ENCODE results near the gene SKP1.

The SKP1 gene

GRCh38 chr5:134128648-134128995 is 48.1 kb downstream of the SKP1 start:
- no peak for DNase-seq

- no peak for DNase-seq
Observed at GRCh38 chr5:134127988-134128647, 48.6 kb downstream of the SKP1 start.

DNA sequence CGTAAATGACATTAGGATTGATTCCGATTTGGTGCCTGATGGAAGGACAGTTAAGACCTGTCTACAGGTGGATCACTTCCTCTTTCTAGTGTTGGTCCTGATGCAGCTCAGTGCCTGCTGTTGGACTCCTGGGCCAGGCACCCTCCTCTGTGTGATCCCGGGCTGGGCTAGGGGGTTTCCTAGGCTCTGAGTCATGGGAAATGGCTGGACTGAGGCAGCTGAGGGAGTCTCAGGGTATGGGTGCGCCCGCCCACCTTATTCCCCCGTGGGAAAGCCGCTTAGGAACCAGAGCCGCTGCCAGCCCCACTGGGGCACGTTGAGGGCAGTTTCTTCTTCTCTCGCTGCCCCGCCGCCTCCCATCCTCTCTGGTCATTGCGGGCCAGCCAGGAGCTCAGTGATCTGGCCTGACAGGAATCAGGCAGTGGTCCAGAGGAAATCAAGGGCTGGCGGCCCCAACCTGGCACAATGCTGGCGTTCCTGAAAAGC is 49.3 kb downstream of the SKP1 start:
- peak; percentile 33 for DNase-seq

- no peak for DNase-seq
Observed at GRCh38 chr5:134125039-134126015, 51.4 kb downstream of the SKP1 start.

GRCh38 chr5:134124289-134125038 is 52.3 kb downstream of the SKP1 start:
- no peak for DNase-seq

- DNase-seq = no peak
Observed at GRCh38 chr5:134123360-134123759, 53.4 kb downstream of the SKP1 start.

DNA sequence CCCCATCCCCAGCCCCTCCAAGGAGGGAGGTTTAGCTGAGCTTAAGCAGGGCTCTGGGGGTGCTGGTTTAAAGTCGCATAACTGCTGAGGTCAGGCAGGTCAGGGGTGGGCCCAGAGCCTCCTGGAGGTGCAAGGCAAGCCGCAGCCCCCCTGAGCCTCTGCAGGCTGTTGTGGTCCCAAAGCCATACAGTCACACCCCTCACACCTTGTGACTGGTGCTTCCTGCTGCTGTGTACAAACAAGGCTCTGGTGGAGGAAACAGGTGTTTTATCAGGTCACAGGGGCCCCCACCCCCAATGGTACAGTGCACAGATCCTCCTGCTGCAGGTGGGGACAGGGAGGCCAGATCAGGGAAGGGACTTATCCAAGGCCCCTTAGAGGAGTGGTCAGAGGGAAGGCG is 54.2 kb downstream of the SKP1 start:
- peak; percentile 56 for DNase-seq

GRCh38 chr5:134120386-134121138 is 56.2 kb downstream of the SKP1 start:
- DNase-seq = no peak

- DNase-seq = no peak
Observed at GRCh38 chr5:134119720-134120119, 57.0 kb downstream of the SKP1 start.

DNA sequence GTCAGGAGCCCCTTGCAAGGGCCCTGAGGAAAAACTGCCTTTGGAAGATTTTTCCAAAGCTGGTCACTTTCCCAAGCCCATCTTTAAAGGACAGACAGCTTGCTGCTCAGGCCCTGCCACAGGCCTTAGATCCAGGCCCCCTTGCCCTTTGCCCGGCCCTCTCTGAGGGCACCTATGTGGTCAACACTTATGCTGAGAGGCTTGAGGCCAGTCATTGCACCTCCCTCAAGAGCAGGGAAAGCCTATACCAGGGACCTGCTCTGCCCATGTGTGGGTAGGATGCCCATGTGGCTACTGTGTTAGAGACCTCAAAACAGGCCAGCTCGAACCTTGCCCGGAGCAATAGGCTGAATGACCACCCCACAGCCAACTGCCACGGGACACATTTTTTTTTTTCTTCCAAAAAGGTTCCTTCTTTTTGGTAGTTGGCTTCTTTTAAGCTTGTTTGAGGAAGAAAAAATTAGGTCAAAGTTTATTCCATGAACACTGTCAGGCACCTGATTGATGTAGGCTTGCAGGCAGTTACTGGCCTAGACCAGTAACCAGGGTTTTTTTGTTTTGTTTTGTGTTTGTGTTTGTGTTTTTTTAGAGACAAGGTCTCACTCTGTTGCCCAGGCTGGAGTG is 58.4 kb downstream of the SKP1 start:
- DNase-seq = no peak

GRCh38 chr5:134116789-134117761 is 59.7 kb downstream of the SKP1 start:
- DNase-seq = no peak

DNA sequence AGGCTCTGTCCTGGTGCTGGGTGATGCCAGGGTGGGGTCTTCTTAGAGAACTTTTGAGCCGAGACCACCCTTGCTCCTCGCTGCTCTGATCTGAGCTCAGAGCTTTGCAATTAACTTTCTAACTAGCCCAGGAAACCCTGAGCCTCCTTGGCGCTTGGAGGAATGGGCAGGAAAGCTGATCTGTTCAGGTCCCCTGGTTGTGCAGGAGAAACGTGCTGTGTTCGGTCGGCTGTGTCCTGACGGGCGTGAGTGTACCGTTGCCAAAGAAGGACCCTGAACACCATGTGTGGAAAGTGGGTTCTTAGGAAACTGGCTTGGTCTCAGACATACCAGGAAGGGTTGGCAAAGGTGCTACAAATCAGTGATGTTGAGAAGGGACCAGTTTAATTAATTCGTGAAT is 60.5 kb downstream of the SKP1 start:
- DNase-seq = no peak

DNA sequence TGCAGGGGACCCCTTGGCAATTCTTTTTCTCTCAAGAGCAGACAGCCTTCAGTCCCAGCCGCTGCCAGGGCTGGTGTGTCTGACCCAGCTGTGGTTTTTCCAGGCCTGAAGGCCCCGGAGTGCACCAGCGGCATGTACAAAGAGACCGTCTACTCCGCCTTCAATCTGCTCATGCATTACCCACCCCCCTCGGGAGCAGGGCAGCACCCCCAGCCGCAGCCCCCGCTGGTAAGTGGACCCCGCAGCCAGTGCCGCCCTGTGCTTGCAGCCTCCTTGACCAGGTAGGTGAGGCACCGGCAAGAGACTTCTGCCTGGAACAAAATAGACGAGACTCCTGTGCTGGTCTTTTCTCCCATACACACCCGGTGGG is 61.0 kb downstream of the SKP1 start:
- no peak for DNase-seq

GRCh38 chr5:134114886-134115805 is 61.6 kb downstream of the SKP1 start:
- peak; percentile 66 for DNase-seq

DNA sequence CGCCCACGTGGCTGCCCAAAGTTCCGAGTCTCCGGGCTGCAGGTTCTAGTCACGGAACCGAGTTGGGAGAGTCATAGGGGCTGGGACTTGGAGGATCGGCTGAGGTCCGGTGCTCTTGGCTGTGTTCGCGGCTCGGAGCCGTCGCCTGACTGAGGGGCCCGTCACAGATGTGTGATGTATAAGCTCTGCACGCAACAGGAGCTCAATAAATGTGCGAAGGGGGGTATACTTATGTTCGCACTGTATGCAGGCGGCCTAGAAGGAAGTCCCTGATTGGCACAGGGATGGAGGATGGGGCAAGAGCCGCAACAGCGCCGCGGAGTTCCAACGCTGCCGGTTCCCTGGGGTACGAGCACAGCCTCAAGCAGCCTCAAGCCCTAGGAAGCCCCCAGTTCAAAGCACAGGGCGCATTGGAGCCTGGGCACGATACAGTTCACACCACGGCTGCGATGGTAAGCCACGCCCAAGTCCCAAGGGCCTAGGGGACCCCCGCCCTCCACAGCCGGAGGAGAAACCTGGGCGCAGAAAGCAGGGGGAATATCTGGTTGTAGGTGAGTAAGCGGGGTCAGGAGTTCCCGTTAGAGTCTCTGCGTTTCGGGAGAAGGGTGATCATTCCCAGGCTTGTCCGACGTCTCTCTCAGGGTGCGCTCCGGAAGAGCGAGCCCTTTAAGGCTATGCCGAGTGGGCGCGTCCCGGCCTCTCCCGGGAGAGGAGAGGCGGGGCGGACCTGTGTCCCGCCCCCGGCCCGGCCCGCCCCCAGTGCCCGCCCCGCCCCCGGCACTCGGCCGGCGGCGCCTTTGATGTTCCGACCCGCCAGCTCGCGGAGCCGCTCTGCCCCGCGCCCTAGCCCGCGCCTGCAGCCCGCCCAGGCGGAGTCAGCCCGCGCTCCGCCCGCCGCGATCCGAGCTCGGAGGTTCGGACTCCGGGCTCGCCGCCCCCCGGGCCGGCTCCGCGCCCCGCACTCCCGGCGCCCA is 62.6 kb downstream of the SKP1 start, which contains the start of gene TCF7:
TSS of gene TCF7 (plus strand) at position 780 of the 974 bp plus-strand sequence. CDS start 226 bp downstream, outside the sequence.
- DNase-seq = peak; percentile 74

DNA sequence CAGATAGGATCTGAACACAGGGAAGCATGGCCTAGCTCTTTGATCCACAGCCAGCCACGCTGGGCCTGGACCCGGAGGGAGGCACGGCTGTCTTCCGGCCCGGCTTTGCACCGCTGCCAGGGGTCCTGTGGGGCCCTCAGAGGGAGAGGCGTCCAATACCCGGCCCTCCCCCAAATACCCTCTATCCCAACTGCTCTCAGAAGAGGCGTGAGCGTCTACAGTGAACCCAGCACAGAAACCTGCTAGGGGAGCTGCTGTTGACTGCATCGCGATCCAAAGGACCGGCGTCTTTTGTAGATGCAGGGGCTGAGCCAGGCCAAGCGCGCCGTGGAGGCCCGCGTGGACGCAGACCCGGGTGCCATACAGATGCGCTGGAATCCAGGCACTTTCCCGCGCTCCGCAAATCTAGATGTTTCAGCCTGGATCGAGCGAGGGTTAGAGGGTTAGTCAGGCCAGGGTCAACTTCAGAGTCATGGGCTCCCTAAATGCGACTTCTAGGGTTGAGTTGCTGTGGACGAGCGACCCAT is 63.3 kb downstream of the SKP1 start:
- no peak for DNase-seq

DNA sequence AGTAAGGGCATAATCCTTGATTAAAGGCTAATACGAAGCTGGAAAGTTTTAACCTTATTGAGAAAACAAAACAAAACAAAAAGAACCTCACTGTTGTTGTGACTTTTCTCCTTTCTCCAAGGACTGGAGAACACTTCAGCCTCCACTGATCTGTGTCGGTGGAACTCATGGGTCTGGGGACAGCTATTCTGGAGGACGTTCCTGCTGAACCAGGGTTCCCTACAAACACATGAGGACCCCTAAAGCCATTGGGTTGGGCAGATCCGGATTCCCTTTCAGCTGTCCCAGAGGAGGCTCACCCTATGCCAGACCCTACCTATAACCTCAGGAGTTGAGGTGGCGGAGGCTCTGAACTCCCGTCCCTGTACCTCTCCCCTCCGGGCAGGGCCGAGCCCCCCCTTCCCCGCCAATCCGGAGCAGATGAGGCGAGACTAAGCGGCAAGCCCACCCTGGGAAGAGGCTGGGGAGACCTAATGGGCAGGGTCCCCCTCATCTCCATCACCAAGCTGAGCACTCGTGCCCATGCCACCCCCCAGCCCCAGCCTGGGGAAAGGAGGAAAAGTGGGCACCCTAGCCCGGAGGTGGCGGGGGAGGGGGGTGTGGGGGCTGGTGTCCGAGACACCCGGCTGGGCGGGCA is 63.9 kb downstream of the SKP1 start:
- DNase-seq = no peak
